Peyer's patch (tissue), 4 donors: ENCODE data around the gene FBXL16. TPM values are rescaled to one million over a fixed set of nuclear protein-coding genes. Genes with fewer than 3 reads are reported as not detected.
"Not testable (repeated sequence)": the region's sequence is repeated elsewhere in the genome, so short reads cannot be mapped to it uniquely, and the experiment has no call there.

Experiments
- DNase-seq, 3 donors: peaks; one replicate each; pipeline ENCODE4 v3.0.0-alpha.2; 2017 to 2019
- H3K27ac ChIP-seq, 4 donors: fragments of 200-600 bp; sonication (generic); one replicate each; pipeline ENCODE4 v1.5.1; 2016 to 2019
- H3K27me3 ChIP-seq, 2 donors: fragments of 200-600 bp; sonication (generic); one replicate each; pipeline ENCODE4 v1.5.1; 2019
- H3K36me3 ChIP-seq, 3 donors: fragments of 200-600 bp; sonication (generic); one replicate each; pipeline ENCODE4 v1.5.1; 2016 to 2019
- H3K4me1 ChIP-seq, 4 donors: fragments of 200-600 bp; sonication (generic); one replicate each; pipeline ENCODE4 v1.5.1; 2016 to 2019
- H3K4me3 ChIP-seq, 4 donors: fragments of 200-600 bp; sonication (generic); 1 replicate in 3 of 4; 2 replicates in 1 of 4; pipeline ENCODE4 v1.5.1; 2016 to 2019; ENCODE audit warnings: mild to moderate bottlenecking in 1 of 4
- H3K9me3 ChIP-seq, 4 donors: fragments of 200-600 bp; sonication (generic); one replicate each; pipeline ENCODE4 v1.5.1; 2016 to 2019; ENCODE audit warnings: mild to moderate bottlenecking in 1 of 4
- POLR2A ChIP-seq, 2 donors: fragments of 450-650 bp; IDR thresholded peaks; one replicate each; pipeline ENCODE4 v1.5.1; 2017; ENCODE audit warnings: antibody characterized with exemption in 2 of 2, mild to moderate bottlenecking in 2 of 2, moderate library complexity in 2 of 2
- total RNA-seq, 4 donors: library from RNA; depleted of rRNA; stranded (reverse); fragments of >200 nt; gene quantifications; one replicate each; pipeline ENCODE4 v1.1.0, GENCODE V29; 2016
- TF ChIP-seq, protein P1 (sequence below), 6 experiments: fragments of 450-650 bp in 4 of 6; fragments of 200-600 bp in 2 of 6; sonication (generic) in 1 of 6; IDR thresholded peaks; one replicate each; pipeline ENCODE4 v1.5.1; 2017 to 2019; ENCODE audit warnings: antibody characterized with exemption in 6 of 6, mild to moderate bottlenecking in 3 of 6, moderate library complexity in 1 of 6

The FBXL16 gene
- total RNA-seq, 4 donors from 2014 or later = 1.4 to 2.5 (median 1.9) TPM

DNA sequence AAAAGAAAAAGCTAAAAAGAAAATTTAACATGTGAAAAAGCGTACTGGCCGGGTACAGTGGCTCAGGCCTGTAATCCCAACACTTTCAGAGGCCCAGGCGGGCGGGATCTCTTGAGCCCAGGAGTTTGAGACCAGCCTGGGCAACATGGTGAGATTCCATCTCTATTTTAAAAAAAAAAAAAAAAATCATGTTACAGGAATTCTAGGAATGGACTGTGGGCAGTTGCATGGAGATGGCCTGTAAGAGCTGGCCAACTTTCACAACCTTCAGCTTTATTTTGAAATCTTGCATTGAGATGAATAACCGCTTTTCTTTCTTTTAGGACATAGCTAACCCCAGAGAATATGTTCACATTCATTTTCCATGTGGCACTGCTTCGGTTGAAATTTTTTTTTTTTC lies 43.4 kb upstream of the FBXL16 start:
- no peak overlapping the region for H3K4me3 ChIP-seq
- no peaks in the 10 kb centered on the region for H3K27me3 ChIP-seq
- TF ChIP-seq, protein P1, sequence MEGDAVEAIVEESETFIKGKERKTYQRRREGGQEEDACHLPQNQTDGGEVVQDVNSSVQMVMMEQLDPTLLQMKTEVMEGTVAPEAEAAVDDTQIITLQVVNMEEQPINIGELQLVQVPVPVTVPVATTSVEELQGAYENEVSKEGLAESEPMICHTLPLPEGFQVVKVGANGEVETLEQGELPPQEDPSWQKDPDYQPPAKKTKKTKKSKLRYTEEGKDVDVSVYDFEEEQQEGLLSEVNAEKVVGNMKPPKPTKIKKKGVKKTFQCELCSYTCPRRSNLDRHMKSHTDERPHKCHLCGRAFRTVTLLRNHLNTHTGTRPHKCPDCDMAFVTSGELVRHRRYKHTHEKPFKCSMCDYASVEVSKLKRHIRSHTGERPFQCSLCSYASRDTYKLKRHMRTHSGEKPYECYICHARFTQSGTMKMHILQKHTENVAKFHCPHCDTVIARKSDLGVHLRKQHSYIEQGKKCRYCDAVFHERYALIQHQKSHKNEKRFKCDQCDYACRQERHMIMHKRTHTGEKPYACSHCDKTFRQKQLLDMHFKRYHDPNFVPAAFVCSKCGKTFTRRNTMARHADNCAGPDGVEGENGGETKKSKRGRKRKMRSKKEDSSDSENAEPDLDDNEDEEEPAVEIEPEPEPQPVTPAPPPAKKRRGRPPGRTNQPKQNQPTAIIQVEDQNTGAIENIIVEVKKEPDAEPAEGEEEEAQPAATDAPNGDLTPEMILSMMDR (IDR thresholded peaks at IDR 0.05) = no peak
- no peak for TF ChIP-seq POLR2A (IDR thresholded peaks at IDR 0.05)
- no peak for DNase-seq
- H3K27ac ChIP-seq = no peak overlapping the region
- H3K9me3 ChIP-seq = no peaks in the 10 kb centered on the region
- H3K4me1 ChIP-seq = no peaks in the 10 kb centered on the region
- no peaks in the 10 kb centered on the region for H3K36me3 ChIP-seq

DNA sequence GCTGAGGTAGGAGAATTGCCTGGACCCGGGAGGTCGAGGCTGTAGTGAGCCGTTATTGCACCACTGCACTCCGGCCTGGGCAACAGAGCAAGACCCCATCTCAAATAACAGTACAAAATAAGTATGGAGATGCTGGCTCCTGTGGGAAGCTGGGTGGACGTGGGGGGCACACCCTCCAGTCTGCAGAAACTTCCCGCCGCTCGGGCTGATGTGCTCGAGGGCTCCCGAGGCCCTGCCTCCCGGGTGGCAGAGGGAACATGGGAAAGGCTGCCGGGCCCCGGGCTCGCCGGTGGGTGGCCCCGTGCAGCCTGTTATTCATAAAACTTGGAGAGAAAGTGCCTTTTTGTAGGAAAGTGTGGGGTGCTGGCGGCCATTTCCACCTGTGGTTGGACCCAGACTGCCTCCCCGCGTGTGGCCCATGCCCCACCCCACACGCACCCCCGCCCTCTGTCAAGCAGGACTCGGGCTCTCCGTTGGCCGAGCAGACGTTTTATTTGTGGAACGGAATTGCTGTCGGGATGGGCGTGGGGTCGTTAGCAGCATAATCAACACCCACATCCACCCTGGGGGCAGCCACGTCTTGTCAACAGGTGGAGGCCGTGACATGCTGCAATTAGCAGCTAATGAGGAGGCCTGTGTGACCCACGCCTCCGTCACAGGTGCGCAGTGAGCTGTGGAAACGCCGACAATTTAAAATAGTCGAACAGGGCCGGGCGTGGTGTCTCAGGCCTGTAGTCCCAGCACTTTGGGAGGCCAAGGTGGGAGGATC lies 42.6 kb upstream of the FBXL16 start:
- TF ChIP-seq, protein P1 (IDR thresholded peaks at IDR 0.05) = no peak
- TF ChIP-seq POLR2A (IDR thresholded peaks at IDR 0.05) = no peak
- DNase-seq = no peak
- Histone ChIP-seq H3K27me3 (no peaks in the 10 kb centered on the region), H3K4me3 (no peak overlapping the region), H3K9me3 (no peaks in the 10 kb centered on the region), H3K36me3 (no peaks in the 10 kb centered on the region), H3K4me1 (no peaks in the 10 kb centered on the region), H3K27ac (no peak overlapping the region)

DNA sequence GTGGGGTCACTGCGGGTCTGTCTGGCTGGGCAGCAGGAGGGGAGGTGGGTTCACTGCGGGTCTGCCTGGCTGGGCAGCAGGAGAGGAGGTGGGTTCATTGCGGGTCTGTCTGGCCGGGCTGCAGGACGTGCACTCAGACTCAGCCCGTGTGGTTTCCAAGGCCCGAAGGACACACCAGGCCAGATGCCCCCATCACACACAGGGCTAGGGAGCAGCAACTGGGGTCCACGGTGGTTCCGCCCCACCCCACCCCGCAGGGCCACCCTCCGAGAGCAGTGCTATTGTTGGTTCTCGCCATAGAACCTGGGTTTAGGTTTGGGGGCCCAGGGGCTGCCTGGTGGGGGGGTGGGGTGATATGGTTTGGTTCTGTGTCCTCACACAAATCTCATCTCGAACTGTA lies 41.0 kb upstream of the FBXL16 start:
- no peak for TF ChIP-seq POLR2A (IDR thresholded peaks at IDR 0.05)
- TF ChIP-seq, protein P1 (IDR thresholded peaks at IDR 0.05) = no peak
- Histone ChIP-seq H3K27ac (no peak overlapping the region), H3K27me3 (no peaks in the 10 kb centered on the region), H3K4me3 (no peak overlapping the region), H3K4me1 (no peaks in the 10 kb centered on the region), H3K36me3 (no peaks in the 10 kb centered on the region), H3K9me3 (no peaks in the 10 kb centered on the region)
- no peak for DNase-seq

DNA sequence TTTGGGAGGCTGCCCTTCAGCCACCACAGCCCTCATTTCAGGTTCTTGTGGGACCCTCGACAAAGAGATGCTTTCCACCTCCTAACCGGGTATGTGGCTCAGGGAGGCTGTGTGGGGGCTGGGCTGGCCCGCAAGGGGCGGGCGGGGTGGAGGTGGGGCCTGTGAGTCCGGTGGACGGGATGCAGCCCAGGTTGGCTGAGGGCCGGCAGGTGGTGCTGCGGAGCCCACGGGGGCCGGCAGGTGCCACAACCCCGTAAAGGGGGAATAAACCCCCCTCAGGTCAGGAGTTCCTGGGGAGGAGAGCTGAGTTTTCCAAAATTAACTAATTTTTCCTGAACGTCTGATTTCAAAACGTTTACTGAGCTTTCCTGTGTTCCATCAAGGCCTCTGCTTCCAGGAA lies 40.1 kb upstream of the FBXL16 start:
- no peaks in the 10 kb centered on the region for H3K9me3 ChIP-seq
- DNase-seq = no peak
- no peak overlapping the region for H3K27ac ChIP-seq

DNA sequence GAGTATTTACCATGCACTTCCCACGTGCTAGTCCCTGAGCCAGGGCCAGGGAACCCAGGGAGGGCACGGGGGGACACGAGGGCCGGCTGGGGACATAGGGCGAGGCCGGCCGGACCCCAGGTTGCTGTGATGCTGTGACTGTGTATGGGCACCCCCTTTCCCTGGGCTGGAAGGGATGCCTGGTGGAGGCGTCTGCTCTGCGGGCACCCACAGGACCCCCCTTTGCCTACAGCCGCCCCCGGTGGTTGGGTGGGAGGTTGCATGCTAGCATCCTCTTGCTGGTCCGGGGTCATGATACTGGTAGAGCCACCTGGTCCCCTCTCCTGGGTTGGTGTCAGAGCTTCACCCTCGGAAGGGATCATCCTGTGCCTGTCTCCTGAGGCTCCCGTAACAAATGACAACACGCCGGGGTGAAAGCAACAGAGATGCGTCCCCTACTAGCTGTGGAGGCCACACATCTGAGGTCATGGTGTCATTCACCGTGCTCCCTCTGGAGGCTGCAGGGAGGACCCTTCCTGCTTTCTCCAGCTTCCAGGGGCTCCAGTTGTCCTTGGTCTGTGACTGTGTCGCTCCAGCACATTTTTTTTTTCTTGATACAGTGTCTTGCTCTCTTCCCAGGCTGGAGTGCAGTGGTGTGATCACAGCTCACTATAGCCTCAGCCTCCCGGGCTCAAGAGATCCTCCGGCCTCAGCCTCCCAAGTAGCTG lies 38.3 kb upstream of the FBXL16 start:
- Histone ChIP-seq H3K4me1 (peaks cover 0 to 16% (median 9%) of the 10 kb centered on the region in 4 donors), H3K36me3 (no peaks in the 10 kb centered on the region), H3K4me3 (no peak overlapping the region), H3K27ac (no peak overlapping the region), H3K9me3 (no peaks in the 10 kb centered on the region), H3K27me3 (no peaks in the 10 kb centered on the region)
- no peak for DNase-seq
- no peak for TF ChIP-seq POLR2A (IDR thresholded peaks at IDR 0.05)
- TF ChIP-seq, protein P1 (IDR thresholded peaks at IDR 0.05) = no peak

More for the DNA sequence above, 40.1 kb upstream of the FBXL16 start:
- H3K4me3 ChIP-seq = no peak overlapping the region
- no peaks in the 10 kb centered on the region for H3K36me3 ChIP-seq
- TF ChIP-seq POLR2A (IDR thresholded peaks at IDR 0.05) = no peak
- TF ChIP-seq, protein P1 (IDR thresholded peaks at IDR 0.05) = peak in 3 of 6 experiments; percentile 14 to 41 (median 19)
- peaks cover 0 to 5% (median 3%) of the 10 kb centered on the region in 4 donors for H3K4me1 ChIP-seq
- H3K27me3 ChIP-seq = no peaks in the 10 kb centered on the region

DNA sequence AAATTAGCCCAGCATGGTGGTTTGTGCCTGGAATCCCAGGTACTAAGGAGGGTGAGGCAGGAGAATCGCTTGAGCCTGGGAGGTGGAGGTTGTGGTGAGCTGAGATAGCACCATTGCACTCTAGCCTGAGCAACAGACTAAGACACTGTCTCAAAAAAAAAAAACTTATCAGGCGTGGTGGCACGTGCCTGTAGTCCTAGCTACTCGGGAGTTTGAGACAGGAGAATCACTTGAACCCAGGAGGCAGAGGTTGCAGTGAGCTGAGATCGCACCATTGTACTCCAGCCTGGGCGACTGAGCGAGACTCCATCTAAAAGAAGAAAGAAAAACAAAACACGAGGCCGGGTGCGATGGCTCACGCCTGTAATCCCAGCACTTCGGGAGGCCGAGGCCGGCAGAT lies 37.3 kb upstream of the FBXL16 start:
- H3K27me3 ChIP-seq, H3K36me3 ChIP-seq, H3K27ac ChIP-seq, DNase-seq, H3K9me3 ChIP-seq, H3K4me3 ChIP-seq: not testable (repeated sequence)
- peaks cover 0 to 16% (median 9%) of the 10 kb centered on the region in 4 donors for H3K4me1 ChIP-seq
